ENCODE data around the gene PIGZ.

Gene PIGZ

DNA sequence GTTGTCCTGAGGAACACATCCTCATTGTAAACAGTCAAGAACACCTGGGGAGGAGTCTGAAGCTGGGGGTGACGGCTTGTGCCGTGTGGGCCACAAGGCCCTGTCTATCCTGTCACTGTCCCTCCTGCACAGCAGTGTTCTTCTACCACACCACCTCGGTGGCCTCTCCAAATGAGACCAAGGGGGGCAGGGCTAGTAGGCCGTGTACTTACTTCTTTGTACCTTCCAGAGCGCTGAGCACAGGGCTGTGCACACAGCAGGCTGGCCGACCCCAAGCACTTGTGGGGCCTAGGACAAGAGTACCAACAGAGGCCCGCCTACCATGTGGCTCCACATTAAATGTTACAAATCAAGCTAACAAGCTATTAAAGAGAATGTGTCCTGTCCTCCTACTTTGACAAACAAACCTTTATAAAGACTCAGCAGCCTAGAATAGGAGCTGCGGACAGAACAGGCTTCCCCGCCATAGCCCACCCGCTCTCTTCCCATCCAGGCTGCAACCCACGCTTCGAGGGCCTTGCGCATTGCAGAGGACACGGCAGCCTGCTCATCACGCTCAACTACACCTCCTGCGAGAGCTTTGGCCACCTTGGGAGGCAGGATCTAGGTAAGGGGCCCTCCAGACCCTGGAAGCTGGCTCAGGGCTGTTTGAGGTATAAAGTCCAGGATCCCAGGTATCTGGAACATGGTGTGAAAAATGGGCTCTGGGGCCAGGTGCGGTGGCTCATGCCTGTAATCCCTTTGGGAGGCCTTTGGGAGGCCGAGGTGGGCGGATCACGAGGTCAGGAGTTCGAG is 30.5 kb upstream of the PIGZ start:
- no peaks in the 10 kb centered on the region for H3K36me3 ChIP-seq (ENCODE audit: control insufficient read depth, insufficient read depth, low read length, severe bottlenecking)
- H3K9me3 ChIP-seq (ENCODE audit: control insufficient read depth, low read length) = peaks cover 8% of the 10 kb centered on the region
- no peak overlapping the region for H3K4me3 ChIP-seq (ENCODE audit: low read length)
- H3K9ac ChIP-seq (ENCODE audit: low read length) = no peak overlapping the region
- H3K4me1 ChIP-seq (ENCODE audit: control insufficient read depth, insufficient read depth, low read length) = no peaks in the 10 kb centered on the region
- no peaks in the 10 kb centered on the region for H3K27me3 ChIP-seq (replicated peaks; ENCODE audit: control insufficient read depth, insufficient read depth, low read length)
- DNase-seq (ENCODE audit: low read depth) = no peak

DNA sequence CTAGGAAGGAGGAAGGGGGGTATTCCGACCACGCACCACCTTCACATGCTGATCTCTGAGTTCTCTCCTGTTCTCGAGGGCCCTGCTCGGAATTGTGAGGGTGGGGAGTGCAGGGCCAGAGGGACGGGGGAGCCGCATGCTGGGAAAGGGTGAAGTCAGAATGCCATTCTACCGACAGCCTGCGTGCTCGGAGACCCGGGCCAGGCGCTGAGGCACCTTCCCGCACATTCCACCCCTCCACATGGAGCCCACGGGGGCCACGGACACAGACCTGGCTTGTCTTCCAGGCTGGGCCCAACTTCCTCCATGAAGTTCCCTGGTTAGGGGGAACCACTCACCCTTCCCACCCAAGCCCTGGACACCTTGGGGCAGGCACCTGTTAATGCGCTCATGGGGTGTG is 28.7 kb upstream of the PIGZ start:
- Histone ChIP-seq H3K4me1 (ENCODE audit: control insufficient read depth, insufficient read depth, low read length) (no peaks in the 10 kb centered on the region), H3K9me3 (ENCODE audit: control insufficient read depth, low read length) (peaks cover 8% of the 10 kb centered on the region), H3K36me3 (ENCODE audit: control insufficient read depth, insufficient read depth, low read length, severe bottlenecking) (no peaks in the 10 kb centered on the region), H3K4me3 (ENCODE audit: low read length) (no peak overlapping the region), H3K27me3 (replicated peaks; ENCODE audit: control insufficient read depth, insufficient read depth, low read length) (no peaks in the 10 kb centered on the region), H3K9ac (ENCODE audit: low read length) (no peak overlapping the region)
- no peak for DNase-seq (ENCODE audit: low read depth)

DNA sequence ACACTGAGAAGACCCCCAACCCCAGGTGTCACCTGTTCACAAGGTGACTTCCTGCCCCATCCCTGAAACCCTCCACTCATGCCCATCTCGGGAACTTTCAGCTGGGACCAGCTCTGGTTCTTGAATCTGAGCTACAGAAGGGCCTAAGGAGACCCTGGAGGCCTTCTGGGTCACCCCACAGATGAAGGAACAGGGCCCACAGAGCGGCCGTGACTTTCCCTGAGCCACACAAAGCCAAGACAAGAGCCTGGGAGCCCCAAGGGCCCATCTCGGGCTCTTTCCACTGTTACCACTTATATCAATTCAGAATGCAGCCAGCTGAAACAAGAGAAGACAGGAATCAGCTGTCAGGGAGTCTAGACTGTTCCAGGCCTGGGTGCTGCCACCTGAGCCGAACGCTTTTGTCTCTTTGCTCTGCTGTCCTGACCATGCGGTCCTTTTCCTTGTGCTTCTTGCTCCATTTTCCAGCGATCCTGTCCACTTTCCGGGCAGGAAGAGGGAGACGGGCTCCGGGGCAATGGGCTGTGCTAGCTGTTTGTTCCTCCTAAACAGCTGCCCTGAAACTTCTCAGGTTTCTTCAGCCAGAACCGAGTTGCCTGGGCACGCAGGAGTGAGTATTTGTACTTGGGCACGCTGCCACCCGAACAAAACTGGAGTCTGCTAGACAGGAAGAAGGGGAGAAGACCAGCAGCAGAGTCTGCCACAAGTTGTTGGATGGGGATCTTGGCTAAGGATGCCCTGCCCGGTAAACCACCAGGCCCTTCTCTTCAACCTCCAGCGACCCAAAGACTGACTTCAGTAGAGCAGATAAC is 28.0 kb upstream of the PIGZ start:
- Histone ChIP-seq H3K4me3 (ENCODE audit: low read length) (no peak overlapping the region), H3K4me1 (ENCODE audit: control insufficient read depth, insufficient read depth, low read length) (no peaks in the 10 kb centered on the region), H3K9ac (ENCODE audit: low read length) (no peak overlapping the region), H3K36me3 (ENCODE audit: control insufficient read depth, insufficient read depth, low read length, severe bottlenecking) (no peaks in the 10 kb centered on the region), H3K9me3 (ENCODE audit: control insufficient read depth, low read length) (peaks cover 8% of the 10 kb centered on the region), H3K27me3 (replicated peaks; ENCODE audit: control insufficient read depth, insufficient read depth, low read length) (no peaks in the 10 kb centered on the region)
- no peak for DNase-seq (ENCODE audit: low read depth)

DNA sequence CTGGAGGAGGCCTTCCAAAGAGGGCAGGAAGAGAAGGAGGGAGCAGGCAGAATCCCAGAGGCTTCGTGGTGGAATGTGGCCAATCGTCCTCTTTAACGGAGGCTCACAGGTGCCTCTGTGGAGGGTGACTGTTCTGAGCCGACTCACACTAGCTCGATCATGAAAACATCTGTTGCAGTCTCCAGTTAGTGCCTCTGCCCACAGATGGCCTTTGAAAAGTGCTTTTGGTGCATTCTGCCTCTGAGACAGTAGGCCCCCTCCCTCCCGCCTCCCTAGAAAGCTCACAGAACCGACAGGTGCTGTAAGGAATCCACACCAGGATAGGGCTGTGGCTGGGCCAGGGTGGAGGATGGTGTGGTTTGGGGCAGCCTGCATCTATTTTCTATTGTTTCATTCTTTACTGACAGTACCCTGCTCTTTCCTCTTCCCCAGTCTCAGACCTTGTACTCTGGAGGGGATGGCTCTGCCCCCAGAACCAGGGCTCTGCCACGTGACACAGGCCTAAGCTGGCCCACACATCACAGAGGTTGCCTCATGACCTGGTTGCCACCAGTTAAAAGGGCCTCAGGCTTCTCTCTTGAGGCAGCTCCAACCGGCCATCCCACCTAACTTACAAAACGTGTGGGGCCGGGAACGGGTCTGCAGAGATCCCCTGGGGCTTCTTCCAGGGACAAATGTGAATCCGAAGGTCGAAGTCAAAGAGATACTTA is 27.2 kb upstream of the PIGZ start:
- H3K9ac ChIP-seq (ENCODE audit: low read length) = no peak overlapping the region
- peaks cover 5% of the 10 kb centered on the region for H3K27me3 ChIP-seq (replicated peaks; ENCODE audit: control insufficient read depth, insufficient read depth, low read length)
- peaks cover 8% of the 10 kb centered on the region for H3K9me3 ChIP-seq (ENCODE audit: control insufficient read depth, low read length)
- no peaks in the 10 kb centered on the region for H3K4me1 ChIP-seq (ENCODE audit: control insufficient read depth, insufficient read depth, low read length)
- H3K36me3 ChIP-seq (ENCODE audit: control insufficient read depth, insufficient read depth, low read length, severe bottlenecking) = no peaks in the 10 kb centered on the region
- DNase-seq (ENCODE audit: low read depth) = no peak
- H3K4me3 ChIP-seq (ENCODE audit: low read length) = no peak overlapping the region

DNA sequence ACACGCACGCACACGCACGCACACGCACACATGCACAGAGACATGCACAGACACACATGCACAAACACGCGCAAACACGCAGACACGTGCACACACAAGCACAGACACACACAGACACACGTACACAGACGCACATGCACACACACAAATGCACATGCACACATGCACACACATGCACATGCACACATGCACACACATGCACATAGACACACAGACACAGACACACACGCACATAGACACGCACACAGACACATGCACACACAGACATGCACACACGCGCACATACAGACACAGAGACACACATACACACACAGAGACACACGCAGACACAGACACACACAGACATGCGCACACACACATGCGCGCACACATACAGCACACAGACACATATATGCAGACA is 26.4 kb upstream of the PIGZ start:
- H3K4me3 ChIP-seq (ENCODE audit: low read length) = no peak overlapping the region
- H3K27me3 ChIP-seq (replicated peaks; ENCODE audit: control insufficient read depth, insufficient read depth, low read length) = peaks cover 5% of the 10 kb centered on the region
- H3K36me3 ChIP-seq (ENCODE audit: control insufficient read depth, insufficient read depth, low read length, severe bottlenecking) = no peaks in the 10 kb centered on the region
- no peaks in the 10 kb centered on the region for H3K4me1 ChIP-seq (ENCODE audit: control insufficient read depth, insufficient read depth, low read length)
- H3K9ac ChIP-seq (ENCODE audit: low read length) = no peak overlapping the region
- no peak for DNase-seq (ENCODE audit: low read depth)
- peaks cover 8% of the 10 kb centered on the region for H3K9me3 ChIP-seq (ENCODE audit: control insufficient read depth, low read length)

DNA sequence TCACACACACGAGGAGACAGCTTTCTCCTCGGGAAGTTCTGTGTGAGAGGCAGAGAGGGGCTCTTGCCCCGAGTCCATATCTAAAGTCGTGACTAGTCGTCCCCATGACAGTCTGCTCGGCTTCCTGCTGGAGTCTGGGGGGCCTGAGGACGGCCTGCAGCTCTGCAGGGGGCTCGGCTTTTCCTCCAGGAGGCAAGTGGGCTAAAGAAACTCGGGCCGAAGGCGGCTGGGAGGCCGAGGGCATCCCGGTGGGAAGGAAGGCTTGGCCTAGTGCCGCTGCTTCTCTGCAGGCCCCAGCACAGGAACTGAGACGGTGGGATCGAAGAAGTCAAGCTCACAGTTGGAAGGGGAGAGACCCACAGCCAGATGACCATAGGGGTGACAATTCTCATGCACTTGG is 25.4 kb upstream of the PIGZ start:
- Histone ChIP-seq H3K9ac (ENCODE audit: low read length) (no peak overlapping the region), H3K4me3 (ENCODE audit: low read length) (no peak overlapping the region), H3K27me3 (replicated peaks; ENCODE audit: control insufficient read depth, insufficient read depth, low read length) (peaks cover 5% of the 10 kb centered on the region), H3K4me1 (ENCODE audit: control insufficient read depth, insufficient read depth, low read length) (no peaks in the 10 kb centered on the region), H3K36me3 (ENCODE audit: control insufficient read depth, insufficient read depth, low read length, severe bottlenecking) (no peaks in the 10 kb centered on the region), H3K9me3 (ENCODE audit: control insufficient read depth, low read length) (peaks cover 6% of the 10 kb centered on the region)
- no peak for DNase-seq (ENCODE audit: low read depth)

DNA sequence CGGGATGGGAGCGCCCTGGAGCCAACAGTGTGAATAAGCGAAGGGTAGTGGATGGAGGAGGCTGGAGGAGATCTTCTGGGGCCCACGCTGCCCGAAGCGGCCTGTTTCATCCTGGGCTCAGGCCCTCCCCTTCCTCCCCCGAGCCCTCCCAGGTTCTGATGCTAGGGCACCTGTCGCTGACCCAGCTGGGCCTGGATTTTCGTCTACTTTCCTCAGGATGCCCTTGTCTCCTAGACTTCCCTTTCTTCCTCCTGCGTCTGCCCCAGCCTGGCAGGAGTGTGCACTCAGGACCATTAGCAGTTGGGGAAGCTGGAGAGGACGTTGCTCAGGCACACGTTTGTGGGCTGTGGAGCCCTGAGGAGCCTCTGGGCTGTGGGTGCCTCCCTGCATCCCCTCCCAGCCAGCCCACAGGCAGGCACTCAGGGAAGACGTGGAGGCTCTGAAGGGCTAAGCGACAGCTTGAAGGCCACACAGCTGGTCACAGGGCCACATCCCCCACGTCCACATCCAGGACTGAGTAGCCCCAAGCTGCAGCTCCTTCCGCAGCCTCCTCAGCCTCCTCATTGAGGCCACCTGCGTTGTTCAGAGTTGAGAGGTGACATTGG is 23.9 kb upstream of the PIGZ start:
- no peak for DNase-seq (ENCODE audit: low read depth)
- Histone ChIP-seq H3K4me3 (ENCODE audit: low read length) (no peak overlapping the region), H3K36me3 (ENCODE audit: control insufficient read depth, insufficient read depth, low read length, severe bottlenecking) (no peaks in the 10 kb centered on the region), H3K9ac (ENCODE audit: low read length) (no peak overlapping the region), H3K9me3 (ENCODE audit: control insufficient read depth, low read length) (no peaks in the 10 kb centered on the region), H3K27me3 (replicated peaks; ENCODE audit: control insufficient read depth, insufficient read depth, low read length) (peaks cover 6% of the 10 kb centered on the region), H3K4me1 (ENCODE audit: control insufficient read depth, insufficient read depth, low read length) (no peaks in the 10 kb centered on the region)

DNA sequence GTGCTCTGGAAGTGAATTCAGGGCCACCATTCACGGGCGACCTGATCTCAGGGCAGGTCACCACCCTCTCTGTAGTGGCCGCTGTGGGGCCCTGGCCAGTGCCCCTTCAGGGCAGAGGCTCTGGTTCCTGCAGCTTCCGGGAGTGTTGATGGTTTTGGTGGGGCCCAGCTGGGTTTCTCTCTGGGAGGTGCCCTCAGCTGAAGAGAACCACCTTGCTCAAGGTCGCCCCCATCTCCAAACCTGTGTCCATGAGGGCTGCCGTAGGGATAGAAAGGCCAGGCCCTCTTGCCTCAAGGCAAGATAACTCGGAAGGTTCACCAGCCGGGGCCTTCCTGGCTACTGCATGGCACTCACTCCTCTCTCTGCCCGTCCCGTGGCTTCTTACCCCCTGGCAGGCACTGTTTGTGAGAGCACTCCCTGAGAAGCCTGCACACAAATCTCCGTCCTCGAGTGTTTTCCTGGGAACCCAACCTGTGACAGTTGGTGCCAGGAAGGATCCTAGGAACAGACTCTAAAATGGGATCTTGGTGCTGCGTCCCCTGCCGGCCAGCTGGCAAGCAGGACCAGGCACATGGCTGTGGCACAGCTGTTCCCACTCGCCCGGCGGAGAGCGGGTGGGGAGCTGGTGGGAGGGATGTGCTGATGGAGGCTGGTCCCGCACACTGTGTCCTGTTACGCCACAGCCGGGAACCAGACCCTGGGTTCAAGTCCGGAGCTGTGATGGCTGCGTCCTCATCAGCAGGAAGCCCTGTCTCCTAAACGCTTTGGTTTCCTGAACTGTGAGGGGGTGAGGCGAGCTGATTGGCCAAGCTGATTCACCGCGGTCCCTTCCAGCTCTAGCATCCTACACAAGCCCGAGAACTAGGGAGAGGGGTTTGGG is 23.2 kb upstream of the PIGZ start:
- H3K4me3 ChIP-seq (ENCODE audit: low read length) = no peak overlapping the region
- DNase-seq (ENCODE audit: low read depth) = no peak
- no peaks in the 10 kb centered on the region for H3K36me3 ChIP-seq (ENCODE audit: control insufficient read depth, insufficient read depth, low read length, severe bottlenecking)
- H3K27me3 ChIP-seq (replicated peaks; ENCODE audit: control insufficient read depth, insufficient read depth, low read length) = peaks cover 11% of the 10 kb centered on the region
- H3K4me1 ChIP-seq (ENCODE audit: control insufficient read depth, insufficient read depth, low read length) = no peaks in the 10 kb centered on the region
- H3K9me3 ChIP-seq (ENCODE audit: control insufficient read depth, low read length) = no peaks in the 10 kb centered on the region
- no peak overlapping the region for H3K9ac ChIP-seq (ENCODE audit: low read length)

DNA sequence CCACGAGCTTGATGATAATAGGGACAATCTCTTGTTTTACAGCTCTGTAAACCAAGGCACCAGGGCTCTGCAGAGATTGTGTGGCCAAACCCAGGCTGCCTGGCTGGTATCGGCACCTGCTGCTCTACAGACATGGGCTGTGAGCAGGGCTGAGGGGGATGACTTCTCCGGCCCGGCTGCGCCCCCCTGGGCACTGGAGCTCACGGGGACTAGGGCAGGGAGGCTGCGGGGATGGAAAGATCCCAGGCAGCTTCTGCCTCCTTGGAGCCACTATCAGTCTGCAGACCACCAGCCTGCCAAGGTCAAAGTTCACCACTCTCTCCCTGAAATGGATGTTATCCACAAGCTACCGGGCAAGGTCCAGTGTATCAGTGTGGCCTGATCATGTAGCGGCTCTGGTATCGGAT is 22.0 kb upstream of the PIGZ start:
- no peaks in the 10 kb centered on the region for H3K4me1 ChIP-seq (ENCODE audit: control insufficient read depth, insufficient read depth, low read length)
- no peaks in the 10 kb centered on the region for H3K36me3 ChIP-seq (ENCODE audit: control insufficient read depth, insufficient read depth, low read length, severe bottlenecking)
- no peak for DNase-seq (ENCODE audit: low read depth)
- no peak overlapping the region for H3K4me3 ChIP-seq (ENCODE audit: low read length)
- no peaks in the 10 kb centered on the region for H3K9me3 ChIP-seq (ENCODE audit: control insufficient read depth, low read length)
- peaks cover 14% of the 10 kb centered on the region for H3K27me3 ChIP-seq (replicated peaks; ENCODE audit: control insufficient read depth, insufficient read depth, low read length)
- no peak overlapping the region for H3K9ac ChIP-seq (ENCODE audit: low read length)

DNA sequence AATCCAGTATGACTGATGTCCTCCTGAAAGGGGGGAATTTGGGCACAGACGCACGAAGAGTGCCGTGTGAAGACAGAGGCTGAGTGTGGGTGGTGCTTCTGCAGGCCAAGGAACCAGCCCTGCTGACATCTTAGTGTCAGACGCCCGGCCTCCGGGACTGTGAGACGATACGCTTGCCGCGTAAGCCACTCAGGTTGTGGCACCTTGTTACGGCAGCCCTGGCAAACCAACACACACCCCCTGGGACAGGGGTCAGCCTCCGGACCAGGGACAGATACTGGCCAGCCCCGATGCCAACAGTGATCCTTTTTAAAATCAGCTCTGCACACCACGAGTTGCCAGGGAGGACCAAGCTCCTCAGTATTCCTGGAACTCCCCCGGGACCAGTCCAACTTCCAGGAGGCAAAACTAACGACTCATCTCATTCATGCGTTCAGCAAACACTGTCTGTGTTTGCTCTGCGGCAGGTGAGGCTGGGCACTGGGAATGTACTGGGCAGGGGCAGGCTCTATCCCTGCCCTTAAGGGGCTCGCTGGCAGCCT is 21.2 kb upstream of the PIGZ start:
- H3K27me3 ChIP-seq (replicated peaks; ENCODE audit: control insufficient read depth, insufficient read depth, low read length) = peaks cover 14% of the 10 kb centered on the region
- H3K4me3 ChIP-seq (ENCODE audit: low read length) = no peak overlapping the region
- no peak overlapping the region for H3K9ac ChIP-seq (ENCODE audit: low read length)
- H3K36me3 ChIP-seq (ENCODE audit: control insufficient read depth, insufficient read depth, low read length, severe bottlenecking) = no peaks in the 10 kb centered on the region
- H3K9me3 ChIP-seq (ENCODE audit: control insufficient read depth, low read length) = no peaks in the 10 kb centered on the region
- DNase-seq (ENCODE audit: low read depth) = no peak
- H3K4me1 ChIP-seq (ENCODE audit: control insufficient read depth, insufficient read depth, low read length) = no peaks in the 10 kb centered on the region
